Measurements from ENCODE around the gene SNRNP200.

Gene SNRNP200

DNA sequence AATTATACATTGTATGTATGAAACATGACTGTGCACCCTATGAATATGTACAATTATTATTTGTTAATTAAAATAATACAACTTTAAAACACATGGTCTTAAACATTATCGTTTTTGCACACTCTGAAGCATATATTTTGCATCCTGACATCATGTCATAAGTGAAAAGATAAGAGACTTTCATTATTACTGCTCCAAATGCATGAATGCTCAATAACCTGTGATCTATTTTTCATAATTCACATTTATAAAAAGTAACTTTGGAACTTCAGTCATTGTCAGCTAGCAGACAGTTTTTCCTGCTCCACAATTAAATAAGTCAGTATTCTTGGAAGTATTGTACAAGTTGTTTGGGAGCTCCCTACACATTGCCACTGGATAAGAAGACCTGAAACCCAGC is 18.5 kb upstream of the SNRNP200 start:
- TF ChIP-seq, protein P1, sequence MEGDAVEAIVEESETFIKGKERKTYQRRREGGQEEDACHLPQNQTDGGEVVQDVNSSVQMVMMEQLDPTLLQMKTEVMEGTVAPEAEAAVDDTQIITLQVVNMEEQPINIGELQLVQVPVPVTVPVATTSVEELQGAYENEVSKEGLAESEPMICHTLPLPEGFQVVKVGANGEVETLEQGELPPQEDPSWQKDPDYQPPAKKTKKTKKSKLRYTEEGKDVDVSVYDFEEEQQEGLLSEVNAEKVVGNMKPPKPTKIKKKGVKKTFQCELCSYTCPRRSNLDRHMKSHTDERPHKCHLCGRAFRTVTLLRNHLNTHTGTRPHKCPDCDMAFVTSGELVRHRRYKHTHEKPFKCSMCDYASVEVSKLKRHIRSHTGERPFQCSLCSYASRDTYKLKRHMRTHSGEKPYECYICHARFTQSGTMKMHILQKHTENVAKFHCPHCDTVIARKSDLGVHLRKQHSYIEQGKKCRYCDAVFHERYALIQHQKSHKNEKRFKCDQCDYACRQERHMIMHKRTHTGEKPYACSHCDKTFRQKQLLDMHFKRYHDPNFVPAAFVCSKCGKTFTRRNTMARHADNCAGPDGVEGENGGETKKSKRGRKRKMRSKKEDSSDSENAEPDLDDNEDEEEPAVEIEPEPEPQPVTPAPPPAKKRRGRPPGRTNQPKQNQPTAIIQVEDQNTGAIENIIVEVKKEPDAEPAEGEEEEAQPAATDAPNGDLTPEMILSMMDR (IDR thresholded peaks at IDR 0.05; ENCODE audit: low read depth, low read length), result no peak
- no peaks in the 10 kb centered on the region for H3K9me3 ChIP-seq
- H3K27me3 ChIP-seq, result no peaks in the 10 kb centered on the region
- DNase-seq, result no peak
- no peaks in the 10 kb centered on the region for H3K4me1 ChIP-seq
- no peak overlapping the region for H3K4me3 ChIP-seq (ENCODE audit: low read depth, low read length)
- H3K36me3 ChIP-seq, result peaks cover 8% of the 10 kb centered on the region; the same call in 1 of the 2 replicates

- H3K4me1 ChIP-seq, result no peaks in the 10 kb centered on the region
- no peaks in the 10 kb centered on the region for H3K9me3 ChIP-seq
- peak; percentile 71 for DNase-seq
- no peaks in the 10 kb centered on the region for H3K36me3 ChIP-seq
- no peaks in the 10 kb centered on the region for H3K27me3 ChIP-seq
- TF ChIP-seq, protein P1 (IDR thresholded peaks at IDR 0.05; ENCODE audit: low read depth, low read length), result no peak
- peak overlapping the region; percentile 72 for H3K4me3 ChIP-seq (ENCODE audit: low read depth, low read length)
Observed at GRCh38 chr2:96320728-96321622, 15.6 kb upstream of the SNRNP200 start.

- DNase-seq, result no peak
- peak overlapping the region; percentile 72 for H3K4me3 ChIP-seq (ENCODE audit: low read depth, low read length)
- H3K27me3 ChIP-seq, result no peaks in the 10 kb centered on the region
- H3K36me3 ChIP-seq, result no peaks in the 10 kb centered on the region
- no peaks in the 10 kb centered on the region for H3K9me3 ChIP-seq
- TF ChIP-seq, protein P1 (IDR thresholded peaks at IDR 0.05; ENCODE audit: low read depth, low read length), result no peak
- H3K4me1 ChIP-seq, result no peaks in the 10 kb centered on the region; the same call in 1 of the 2 replicates
Observed at GRCh38 chr2:96320326-96320725, 15.0 kb upstream of the SNRNP200 start.

DNA sequence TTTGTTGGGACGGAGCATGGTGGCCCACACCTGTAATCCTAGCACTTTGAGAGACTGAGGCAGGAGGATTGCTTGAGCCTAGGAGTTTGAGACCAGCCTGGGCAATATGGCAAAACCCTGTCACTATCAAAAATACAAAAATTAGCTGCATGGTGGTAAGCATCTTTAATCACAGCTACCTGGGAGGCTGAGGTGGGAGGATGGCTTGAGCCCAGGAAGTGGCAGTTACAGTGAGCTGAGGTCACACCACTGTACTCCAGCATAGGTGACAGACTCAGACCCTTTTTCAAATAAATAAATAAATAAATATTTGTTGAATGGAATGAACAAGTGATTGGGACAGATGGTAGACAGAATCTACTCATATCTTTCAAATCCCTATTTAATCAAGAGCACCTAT is 14.1 kb upstream of the SNRNP200 start:
- H3K27me3 ChIP-seq, result no peaks in the 10 kb centered on the region
- no peak for DNase-seq
- H3K4me1 ChIP-seq, result no peaks in the 10 kb centered on the region; the same call in 1 of the 2 replicates
- H3K36me3 ChIP-seq, result no peaks in the 10 kb centered on the region
- TF ChIP-seq, protein P1 (IDR thresholded peaks at IDR 0.05; ENCODE audit: low read depth, low read length), result no peak
- H3K4me3 ChIP-seq (ENCODE audit: low read depth, low read length), result no peak overlapping the region
- H3K9me3 ChIP-seq, result no peaks in the 10 kb centered on the region

- H3K36me3 ChIP-seq, result no peaks in the 10 kb centered on the region
- no peaks in the 10 kb centered on the region; the same call in 1 of the 2 replicates for H3K4me1 ChIP-seq
- H3K4me3 ChIP-seq (ENCODE audit: low read depth, low read length), result no peak overlapping the region
- TF ChIP-seq, protein P1 (IDR thresholded peaks at IDR 0.05; ENCODE audit: low read depth, low read length), result no peak
- H3K27me3 ChIP-seq, result no peaks in the 10 kb centered on the region
- no peak for DNase-seq
- H3K9me3 ChIP-seq, result no peaks in the 10 kb centered on the region
Observed at GRCh38 chr2:96318723-96319122, 13.4 kb upstream of the SNRNP200 start.

- TF ChIP-seq, protein P1 (IDR thresholded peaks at IDR 0.05; ENCODE audit: low read depth, low read length), result no peak
- no peaks in the 10 kb centered on the region for H3K9me3 ChIP-seq
- no peak overlapping the region for H3K4me3 ChIP-seq (ENCODE audit: low read depth, low read length)
- no peaks in the 10 kb centered on the region for H3K36me3 ChIP-seq
- no peaks in the 10 kb centered on the region for H3K27me3 ChIP-seq
- H3K4me1 ChIP-seq, result no peaks in the 10 kb centered on the region; the same call in 1 of the 2 replicates
- no peak for DNase-seq
Observed at GRCh38 chr2:96317584-96317997, 12.2 kb upstream of the SNRNP200 start.
